K562 (cell line): ENCODE results near the gene RIPOR1. TPM values are rescaled to one million over a fixed set of nuclear protein-coding genes. Genes with fewer than 3 reads are reported as not detected.

Source experiments
- AFF4 ChIP-seq: sonication (generic); formaldehyde crosslinking; IDR thresholded peaks from 2 replicates; pipeline ENCODE4 v1.8.0; 2023; ENCODE audit warnings: mild to moderate bottlenecking, missing genetic modification reagents
- BACH1 ChIP-seq: fragments of 200-800 bp; sonication (Bioruptor generic); IDR thresholded peaks from 2 replicates; pipeline ENCODE4 v1.6.1; 2016; ENCODE audit warnings: missing genetic modification characterization, missing compliant biosample characterization
- FOXO4 ChIP-seq: fragments of 450-650 bp; formaldehyde crosslinking; IDR thresholded peaks from 2 replicates; pipeline ENCODE4 v1.4.0; 2020; ENCODE audit warnings: mild to moderate bottlenecking, moderate library complexity
- FUS ChIP-seq: fragments of 200-400 bp; formaldehyde crosslinking; optimal IDR thresholded peaks from 2 replicates; pipeline ENCODE3; 2017; ENCODE audit warnings: low read depth, low read length
- GABPA ChIP-seq: fragments of 200-800 bp; sonication (Bioruptor generic); conservative IDR thresholded peaks from 2 replicates; pipeline ENCODE4 v1.6.1; 2016; ENCODE audit warnings: low read depth, missing genetic modification characterization, missing compliant biosample characterization
- PTTG1 ChIP-seq: fragments of 450-650 bp; IDR thresholded peaks from 2 replicates; pipeline ENCODE4 v1.6.1; 2016; ENCODE audit warnings: low read depth, mild to moderate bottlenecking, missing genetic modification characterization, missing compliant biosample characterization
- RAD51 ChIP-seq: fragments of 450-650 bp; IDR thresholded peaks from 2 replicates; pipeline ENCODE4 v1.7.1; 2016; ENCODE audit warnings: low read depth, mild to moderate bottlenecking, borderline replicate concordance
- RBM34 ChIP-seq: fragments of 200-400 bp; formaldehyde crosslinking; IDR thresholded peaks from 2 replicates; pipeline ENCODE4 v1.6.1; 2018; ENCODE audit warnings: low read length, borderline replicate concordance; ENCODE audit not compliant: insufficient read depth
- TAF1 ChIP-seq: IDR thresholded peaks from 2 replicates; pipeline ENCODE4 v1.6.1; 2011; ENCODE audit warnings: mild to moderate bottlenecking, low read length, moderate library complexity; ENCODE audit not compliant: insufficient read depth, control insufficient read depth, severe bottlenecking; ENCODE audit errors: extremely low read depth
- THRB ChIP-seq: fragments of 450-650 bp; formaldehyde crosslinking; conservative IDR thresholded peaks from 2 replicates; pipeline ENCODE4 v1.4.0; 2022; ENCODE audit warnings: mild to moderate bottlenecking, missing genetic modification characterization
- ZFP91 ChIP-seq: sonication (generic); formaldehyde crosslinking; IDR thresholded peaks from 2 replicates; pipeline ENCODE4 v1.8.0; 2022; ENCODE audit warnings: mild to moderate bottlenecking, missing genetic modification reagents
- ZNF316 ChIP-seq: fragments of 450-650 bp; IDR thresholded peaks from 2 replicates; pipeline ENCODE4 v1.6.1; 2016
- ZNF592 ChIP-seq: fragments of 450-650 bp; IDR thresholded peaks from 2 replicates; pipeline ENCODE4 v1.6.1; 2017; ENCODE audit warnings: antibody characterized with exemption, mild to moderate bottlenecking
- ZNF76 ChIP-seq: fragments of 250-450 bp; sonication (Bioruptor Pico); IDR thresholded peaks from 2 replicates; pipeline ENCODE4 v1.4.0; 2020; ENCODE audit warnings: mild to moderate bottlenecking, moderate library complexity, borderline replicate concordance
- polyA plus RNA-seq, 8 experiments: library from polyadenylated mRNA; depleted of rRNA in 4 of 8; stranded (reverse) in 5 of 8; unstranded in 3 of 8; fragments of >200 nt; fragmentation: Nextera tagmentation in 2 of 8; fragmentation: Illumina TruSeq in 1 of 8; extraction: Ambion mirVana in 2 of 8; extraction: Trizol in 1 of 8; gene quantifications; 2 replicates each; pipeline versions ENCODE4 v1.2.1 to v1.2.3, GENCODE V29; 2011 to 2014; ENCODE audit warnings: inconsistent platforms in 1 of 8, missing spikeins in 1 of 8
- total RNA-seq, 7 experiments: library from RNA; depleted of rRNA in 6 of 7; stranded (reverse); fragments of >200 nt in 6 of 7; fragmentation: Illumina TruSeq in 2 of 7; extraction: Trizol in 2 of 7; gene quantifications; 2 replicates each; pipeline versions ENCODE4 v1.2.1 to v1.2.3, GENCODE V29; 2011 to 2021; ENCODE audit warnings: low replicate concordance in 1 of 7

The RIPOR1 gene
- total and polyA plus RNA-seq, 9 of the 15 experiments (the other 6 are each of a cell fraction or from before 2014, with no cell fraction given): 0.36 to 31.1 (median 3.0) TPM

- TF ChIP-seq ZNF592: peak; percentile 55; the same call in 1 of the 2 replicates
- no peak for TF ChIP-seq ZFP91
- TF ChIP-seq ZNF316: no peak
- no peak for TF ChIP-seq RAD51
- no peak for TF ChIP-seq GABPA
- TF ChIP-seq PTTG1: no peak
- peak; percentile 42 for TF ChIP-seq TAF1
- TF ChIP-seq FOXO4 (CRISPR knock-in tag): no peak
- TF ChIP-seq ZNF76 (CRISPR knock-in tag): no peak
- no peak for TF ChIP-seq FUS
- TF ChIP-seq AFF4: no peak
- TF ChIP-seq BACH1 (tag): no peak
- TF ChIP-seq THRB (CRISPR knock-in tag): no peak
- no peak for TF ChIP-seq RBM34
Observed at GRCh38 chr16:67562526-67562917, 33.9 kb downstream of the RIPOR1 start, which contains the start of gene CTCF (continued).
